GM12872 (cell line): ENCODE results near the gene PIP5K1A.
A peak's percentile ranks its signal among the peaks of the same experiment; 100 is the strongest.

Experiments
- CTCF ChIP-seq: IDR thresholded peaks from 3 replicates; pipeline ENCODE4 v1.5.1; 2011; ENCODE audit warnings: low read depth, mild to moderate bottlenecking, low read length, moderate library complexity; ENCODE audit not compliant: insufficient read depth

The PIP5K1A gene

GRCh38 chr1:151266821-151267220, 68.5 kb downstream of the PIP5K1A start:
- TF ChIP-seq CTCF = no peak

GRCh38 chr1:151267760-151268159, 69.4 kb downstream of the PIP5K1A start:
- no peak for TF ChIP-seq CTCF

- no peak for TF ChIP-seq CTCF
Observed at GRCh38 chr1:151273924-151274466, 75.6 kb downstream of the PIP5K1A start.

- TF ChIP-seq CTCF = no peak
Observed at GRCh38 chr1:151277249-151277648, 78.9 kb downstream of the PIP5K1A start.

- peak; percentile 24; the same call in 1 of the 3 replicates for TF ChIP-seq CTCF
Observed at GRCh38 chr1:151281225-151281968, 83.0 kb downstream of the PIP5K1A start.

GRCh38 chr1:151281969-151282882, 83.9 kb downstream of the PIP5K1A start, which contains the start of gene ZNF687:
ZNF687 (plus strand) TSS chr1:151282299; CDS start chr1:151286292, 3,993 bp downstream.
- no peak for TF ChIP-seq CTCF
